Neural cell (in vitro differentiated cells): Measurements from ENCODE around the gene XPR1. TPM values are rescaled to one million over a fixed set of nuclear protein-coding genes. Genes with fewer than 3 reads are reported as not detected.

Experiments
- H2AFZ ChIP-seq: fragments of 200-600, 300-800 bp; sonication (generic), shearing (Covaris generic); 2 replicates; pipeline ENCODE4 v1.6.0; 2014; ENCODE audit warnings: low read depth, mild to moderate bottlenecking, antibody characterized with exemption, low read length, moderate library complexity
- H3F3A ChIP-seq: fragments of 200-600 bp; shearing (Covaris generic); 2 replicates; pipeline ENCODE4 v1.6.1; 2016; ENCODE audit warnings: mild to moderate bottlenecking, moderate library complexity, mixed read lengths, antibody characterized with exemption, low read length; ENCODE audit not compliant: insufficient read depth, poor library complexity, severe bottlenecking
- H3K27ac ChIP-seq: fragments of 200-600, 300-800 bp; sonication (generic), shearing (Covaris generic); 2 replicates; pipeline ENCODE4 v1.5.1; 2014; ENCODE audit warnings: mild to moderate bottlenecking, low read length, moderate library complexity
- H3K27me3 ChIP-seq: fragments of 300-800, 200-600 bp; sonication (generic), shearing (Covaris generic); 2 replicates; pipeline ENCODE4 v1.6.0; 2014; ENCODE audit warnings: mild to moderate bottlenecking, low read depth, low read length, moderate library complexity; ENCODE audit not compliant: insufficient read depth
- H3K36me3 ChIP-seq: fragments of 300-800, 200-600 bp; sonication (generic), shearing (Covaris generic); 2 replicates; pipeline ENCODE4 v1.5.1; 2014; ENCODE audit warnings: mild to moderate bottlenecking, antibody characterized with exemption, low read length, moderate library complexity; ENCODE audit not compliant: insufficient read depth
- H3K4me2 ChIP-seq: fragments of 300-800, 200-600 bp; sonication (generic), shearing (Covaris generic); 2 replicates; pipeline ENCODE4 v1.6.0; 2014; ENCODE audit warnings: mild to moderate bottlenecking, low read length
- H3K4me3 ChIP-seq: fragments of 300-800, 200-600 bp; sonication (generic), shearing (Covaris generic); 2 replicates; pipeline ENCODE4 v1.5.1; 2014; ENCODE audit warnings: mild to moderate bottlenecking, low read length, moderate library complexity
- H3K79me2 ChIP-seq: fragments of 200-600 bp; shearing (Covaris generic); replicated peaks from 2 replicates; pipeline ENCODE4 v1.6.0; 2014; ENCODE audit warnings: mild to moderate bottlenecking, low read length, moderate library complexity; ENCODE audit not compliant: insufficient read depth
- H3K9ac ChIP-seq: fragments of 300-800, 200-600 bp; sonication (generic), shearing (Covaris generic); 2 replicates; pipeline ENCODE4 v1.6.1; 2016; ENCODE audit warnings: mild to moderate bottlenecking, low read length, mixed read lengths
- H3K9me2 ChIP-seq: fragments of 200-600 bp; shearing (Covaris generic); 2 replicates; pipeline ENCODE4 v1.6.1; 2016; ENCODE audit warnings: mild to moderate bottlenecking, low read length, mixed read lengths; ENCODE audit not compliant: insufficient read depth
- H3K9me3 ChIP-seq: fragments of 200-600, 300-800 bp; sonication (generic), shearing (Covaris generic); 2 replicates; pipeline ENCODE4 v1.6.1; 2016; ENCODE audit warnings: mild to moderate bottlenecking, mixed run types, low read length, moderate library complexity, mixed read lengths
- H4K20me1 ChIP-seq: fragments of 200-600 bp; shearing (Covaris generic); 2 replicates; pipeline ENCODE4 v1.6.1; 2016; ENCODE audit warnings: mild to moderate bottlenecking, mixed run types; ENCODE audit not compliant: insufficient read depth
- EP300 ChIP-seq: fragments of 450-650 bp; conservative IDR thresholded peaks from 2 replicates; pipeline ENCODE4 v1.6.1; 2014; ENCODE audit warnings: antibody characterized with exemption, mild to moderate bottlenecking, moderate library complexity; ENCODE audit not compliant: poor library complexity, severe bottlenecking
- EZH2 ChIP-seq: fragments of 200-600, 300-800 bp; shearing (Covaris generic), sonication (generic); IDR thresholded peaks from 2 replicates; pipeline ENCODE4 v1.6.1; 2014; ENCODE audit warnings: antibody characterized with exemption, low read length, borderline replicate concordance, mild to moderate bottlenecking; ENCODE audit not compliant: insufficient read depth, poor library complexity, severe bottlenecking
- MXI1 ChIP-seq: fragments of 450-650 bp; conservative IDR thresholded peaks from 2 replicates; pipeline ENCODE4 v1.6.1; 2014; ENCODE audit warnings: antibody characterized with exemption, mild to moderate bottlenecking; ENCODE audit not compliant: poor library complexity, severe bottlenecking
- POLR2AphosphoS5 ChIP-seq: IDR thresholded peaks from 2 replicates; pipeline ENCODE4 v1.6.1; 2012
- RAD21 ChIP-seq: fragments of 450-650 bp; conservative IDR thresholded peaks from 2 replicates; pipeline ENCODE4 v1.6.1; 2014; ENCODE audit warnings: antibody characterized with exemption, mild to moderate bottlenecking, moderate library complexity
- SMC3 ChIP-seq: fragments of 450-650 bp; conservative IDR thresholded peaks from 2 replicates; pipeline ENCODE4 v1.6.1; 2014; ENCODE audit warnings: antibody characterized with exemption, mild to moderate bottlenecking, moderate library complexity; ENCODE audit not compliant: poor library complexity
- TAF1 ChIP-seq: IDR thresholded peaks from 2 replicates; pipeline ENCODE4 v1.6.1; 2012; ENCODE audit warnings: low read depth
- polyA plus RNA-seq: library from polyadenylated mRNA; depleted of rRNA; stranded (reverse); fragments of >200 nt; gene quantifications from 2 replicates; pipeline ENCODE4 v1.2.3, GENCODE V29; 2014
- TF ChIP-seq, protein P1 (sequence below): IDR thresholded peaks from 2 replicates; pipeline ENCODE4 v1.6.1; 2012; ENCODE audit warnings: borderline replicate concordance
- TF ChIP-seq, protein P2 (sequence below): fragments of 450-650 bp; IDR thresholded peaks from 2 replicates; pipeline ENCODE4 v1.5.1; 2014; ENCODE audit warnings: antibody characterized with exemption, mild to moderate bottlenecking, moderate library complexity; ENCODE audit not compliant: poor library complexity, severe bottlenecking

XPR1 gene
- polyA plus RNA-seq, 1 donor from 2014 or later: 185 TPM

GRCh38 chr1:180923021-180923841, 291.4 kb downstream of the XPR1 start:
- Histone ChIP-seq H3K9me3 (no peaks in the 10 kb centered on the region), H3K79me2 (no peaks in the 10 kb centered on the region), H3K4me2 (no peak overlapping the region), H3K9me2 (no peaks in the 10 kb centered on the region), H3F3A (peaks cover 4% of the 10 kb centered on the region), H3K9ac (no peak overlapping the region), H4K20me1 (no peaks in the 10 kb centered on the region), H3K4me3 (no peak overlapping the region), H3K27me3 (no peaks in the 10 kb centered on the region), H3K36me3 (no peaks in the 10 kb centered on the region), H2AFZ (no peak overlapping the region), H3K27ac (no peak overlapping the region)
- TF ChIP-seq POLR2AphosphoS5 (no peak), EZH2 (no peak), MXI1 (no peak), RAD21 (no peak), EP300 (no peak), TAF1 (no peak), SMC3 (no peak)
- TF ChIP-seq, protein P1, sequence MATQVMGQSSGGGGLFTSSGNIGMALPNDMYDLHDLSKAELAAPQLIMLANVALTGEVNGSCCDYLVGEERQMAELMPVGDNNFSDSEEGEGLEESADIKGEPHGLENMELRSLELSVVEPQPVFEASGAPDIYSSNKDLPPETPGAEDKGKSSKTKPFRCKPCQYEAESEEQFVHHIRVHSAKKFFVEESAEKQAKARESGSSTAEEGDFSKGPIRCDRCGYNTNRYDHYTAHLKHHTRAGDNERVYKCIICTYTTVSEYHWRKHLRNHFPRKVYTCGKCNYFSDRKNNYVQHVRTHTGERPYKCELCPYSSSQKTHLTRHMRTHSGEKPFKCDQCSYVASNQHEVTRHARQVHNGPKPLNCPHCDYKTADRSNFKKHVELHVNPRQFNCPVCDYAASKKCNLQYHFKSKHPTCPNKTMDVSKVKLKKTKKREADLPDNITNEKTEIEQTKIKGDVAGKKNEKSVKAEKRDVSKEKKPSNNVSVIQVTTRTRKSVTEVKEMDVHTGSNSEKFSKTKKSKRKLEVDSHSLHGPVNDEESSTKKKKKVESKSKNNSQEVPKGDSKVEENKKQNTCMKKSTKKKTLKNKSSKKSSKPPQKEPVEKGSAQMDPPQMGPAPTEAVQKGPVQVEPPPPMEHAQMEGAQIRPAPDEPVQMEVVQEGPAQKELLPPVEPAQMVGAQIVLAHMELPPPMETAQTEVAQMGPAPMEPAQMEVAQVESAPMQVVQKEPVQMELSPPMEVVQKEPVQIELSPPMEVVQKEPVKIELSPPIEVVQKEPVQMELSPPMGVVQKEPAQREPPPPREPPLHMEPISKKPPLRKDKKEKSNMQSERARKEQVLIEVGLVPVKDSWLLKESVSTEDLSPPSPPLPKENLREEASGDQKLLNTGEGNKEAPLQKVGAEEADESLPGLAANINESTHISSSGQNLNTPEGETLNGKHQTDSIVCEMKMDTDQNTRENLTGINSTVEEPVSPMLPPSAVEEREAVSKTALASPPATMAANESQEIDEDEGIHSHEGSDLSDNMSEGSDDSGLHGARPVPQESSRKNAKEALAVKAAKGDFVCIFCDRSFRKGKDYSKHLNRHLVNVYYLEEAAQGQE: no peak
- TF ChIP-seq, protein P2, sequence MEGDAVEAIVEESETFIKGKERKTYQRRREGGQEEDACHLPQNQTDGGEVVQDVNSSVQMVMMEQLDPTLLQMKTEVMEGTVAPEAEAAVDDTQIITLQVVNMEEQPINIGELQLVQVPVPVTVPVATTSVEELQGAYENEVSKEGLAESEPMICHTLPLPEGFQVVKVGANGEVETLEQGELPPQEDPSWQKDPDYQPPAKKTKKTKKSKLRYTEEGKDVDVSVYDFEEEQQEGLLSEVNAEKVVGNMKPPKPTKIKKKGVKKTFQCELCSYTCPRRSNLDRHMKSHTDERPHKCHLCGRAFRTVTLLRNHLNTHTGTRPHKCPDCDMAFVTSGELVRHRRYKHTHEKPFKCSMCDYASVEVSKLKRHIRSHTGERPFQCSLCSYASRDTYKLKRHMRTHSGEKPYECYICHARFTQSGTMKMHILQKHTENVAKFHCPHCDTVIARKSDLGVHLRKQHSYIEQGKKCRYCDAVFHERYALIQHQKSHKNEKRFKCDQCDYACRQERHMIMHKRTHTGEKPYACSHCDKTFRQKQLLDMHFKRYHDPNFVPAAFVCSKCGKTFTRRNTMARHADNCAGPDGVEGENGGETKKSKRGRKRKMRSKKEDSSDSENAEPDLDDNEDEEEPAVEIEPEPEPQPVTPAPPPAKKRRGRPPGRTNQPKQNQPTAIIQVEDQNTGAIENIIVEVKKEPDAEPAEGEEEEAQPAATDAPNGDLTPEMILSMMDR: no peak

DNA sequence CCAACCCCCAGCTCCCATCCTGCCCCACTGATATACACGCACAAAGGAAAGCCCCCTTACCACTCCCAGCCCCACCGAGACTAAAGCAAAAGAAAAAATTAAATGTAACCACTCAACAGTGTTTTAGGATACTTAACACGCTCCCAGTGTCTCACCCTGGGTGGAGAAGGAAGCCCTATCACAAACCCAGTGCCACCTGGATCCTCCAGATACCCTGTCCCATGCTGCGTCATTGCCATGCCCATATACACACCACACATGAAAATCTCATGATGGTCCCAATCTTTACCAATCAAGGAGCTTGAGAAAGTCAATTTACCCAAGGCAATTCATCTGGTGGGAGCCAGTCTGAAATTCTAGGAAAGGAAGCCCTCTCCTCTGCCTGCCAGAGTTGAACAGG, 292.1 kb downstream of the XPR1 start:
- Histone ChIP-seq H3K9me3 (no peaks in the 10 kb centered on the region), H2AFZ (no peak overlapping the region), H3K9ac (no peak overlapping the region), H3K4me2 (no peak overlapping the region), H3K9me2 (no peaks in the 10 kb centered on the region), H3K79me2 (no peaks in the 10 kb centered on the region), H3K36me3 (no peaks in the 10 kb centered on the region), H3K4me3 (no peak overlapping the region), H3K27ac (no peak overlapping the region), H4K20me1 (no peaks in the 10 kb centered on the region), H3F3A (peaks cover 4% of the 10 kb centered on the region), H3K27me3 (no peaks in the 10 kb centered on the region)
- TF ChIP-seq, protein P2: no peak
- no peak for TF ChIP-seq EP300
- no peak for TF ChIP-seq RAD21
- TF ChIP-seq EZH2: no peak
- TF ChIP-seq, protein P1: no peak
- no peak for TF ChIP-seq SMC3
- TF ChIP-seq POLR2AphosphoS5: no peak
- no peak for TF ChIP-seq TAF1
- TF ChIP-seq MXI1: no peak
